Stimulated activated CD8-positive, alpha-beta memory T cell treated with anti-CD3 and anti-CD28 coated beads, Interleukin-2, amount 100 ng/mL, for 1 hour (primary cell): ENCODE results near the gene POM121L2.
"Not testable (repeated sequence)": the region's sequence is repeated elsewhere in the genome, so short reads cannot be mapped to it uniquely, and the experiment has no call there.

Experiments
- DNase-seq, 2 donors: peaks; one replicate each; pipeline ENCODE4 v3.0.0-alpha.2; 2020; ENCODE audit warnings: low read depth in 2 of 2

The POM121L2 gene

DNA sequence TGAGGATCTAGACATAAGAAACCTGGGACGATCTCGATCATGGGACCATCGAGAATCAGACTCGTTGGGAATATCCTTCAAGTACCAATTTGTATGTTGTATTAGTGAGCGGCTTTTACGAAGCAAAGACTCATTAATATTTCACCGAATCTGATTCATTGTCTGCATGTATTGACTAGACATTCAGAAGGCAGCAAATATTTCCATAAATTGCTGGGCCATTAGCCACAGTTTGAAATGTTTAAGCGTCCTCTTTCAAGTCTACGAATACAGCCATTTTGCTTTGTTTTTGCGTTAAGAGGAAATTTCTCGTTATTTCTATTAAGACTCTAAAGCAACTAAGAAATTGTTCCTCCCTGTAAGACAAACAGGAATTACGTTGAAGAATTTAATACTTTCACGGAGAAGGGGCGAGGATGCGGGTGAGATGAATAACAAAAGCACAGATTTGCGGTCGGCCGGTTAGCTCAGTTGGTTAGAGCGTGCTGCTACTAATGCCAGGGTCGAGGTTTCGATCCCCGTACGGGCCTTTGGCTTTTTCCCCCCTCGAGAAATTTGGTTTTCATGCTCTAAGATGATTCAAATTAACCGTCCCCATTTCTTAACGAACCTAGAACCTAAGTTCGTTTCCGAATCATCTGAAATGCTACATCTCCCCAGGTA, 18.5 kb downstream of the POM121L2 start:
- DNase-seq = no peak

DNA sequence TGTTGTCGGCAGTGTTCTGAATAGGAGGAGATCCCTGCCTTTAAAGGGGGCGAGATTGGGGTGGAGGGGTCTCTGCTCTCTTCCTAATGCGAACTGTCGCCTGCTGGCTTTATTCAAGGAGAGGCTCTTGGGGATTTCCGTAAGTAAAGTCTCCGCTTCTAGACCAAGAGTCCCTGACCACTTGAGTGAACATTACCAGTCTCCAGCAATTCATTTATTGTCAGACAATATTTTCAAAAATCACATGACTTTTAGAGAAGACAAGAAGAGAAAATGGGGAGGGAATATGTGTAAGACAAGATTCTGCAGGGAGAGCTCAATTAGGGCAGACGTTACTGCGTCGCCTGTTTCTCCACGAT, 21.2 kb downstream of the POM121L2 start:
- DNase-seq = no peak

DNA sequence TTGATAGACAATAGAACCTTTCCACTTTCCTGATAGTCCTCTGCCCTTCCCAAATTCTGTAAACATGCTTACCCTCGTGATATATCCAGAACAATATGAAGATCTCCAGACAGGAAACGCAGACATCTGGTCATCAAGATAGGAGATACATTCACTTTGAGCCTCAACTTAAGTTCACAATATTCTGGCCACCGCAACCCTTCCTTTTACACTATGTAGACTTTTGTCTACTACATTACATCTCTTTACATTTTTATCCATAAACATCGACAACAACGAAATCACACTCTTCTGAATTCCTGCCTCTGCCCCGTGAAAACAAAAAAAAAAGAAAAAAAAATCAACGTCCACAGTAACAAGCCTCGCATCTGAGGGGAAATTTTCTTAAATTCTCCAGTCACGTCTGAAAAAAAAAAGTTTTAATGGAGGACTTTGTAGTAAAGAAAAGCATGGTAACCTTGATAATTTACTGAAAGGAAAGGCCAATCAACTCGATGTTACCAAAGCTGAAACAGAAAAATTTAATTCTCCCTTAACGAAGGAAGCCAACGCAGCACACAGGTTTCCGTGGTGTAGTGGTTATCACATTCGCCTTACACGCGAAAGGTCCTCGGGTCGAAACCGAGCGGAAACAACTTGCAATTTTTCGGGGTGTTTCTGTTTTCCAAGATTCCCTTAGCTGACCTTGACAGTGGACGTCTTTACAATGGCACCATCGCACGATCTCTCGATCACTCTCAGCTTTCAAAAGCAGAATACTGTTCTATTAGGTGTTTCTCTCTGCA, 21.8 kb downstream of the POM121L2 start:
- DNase-seq = no peak

DNA sequence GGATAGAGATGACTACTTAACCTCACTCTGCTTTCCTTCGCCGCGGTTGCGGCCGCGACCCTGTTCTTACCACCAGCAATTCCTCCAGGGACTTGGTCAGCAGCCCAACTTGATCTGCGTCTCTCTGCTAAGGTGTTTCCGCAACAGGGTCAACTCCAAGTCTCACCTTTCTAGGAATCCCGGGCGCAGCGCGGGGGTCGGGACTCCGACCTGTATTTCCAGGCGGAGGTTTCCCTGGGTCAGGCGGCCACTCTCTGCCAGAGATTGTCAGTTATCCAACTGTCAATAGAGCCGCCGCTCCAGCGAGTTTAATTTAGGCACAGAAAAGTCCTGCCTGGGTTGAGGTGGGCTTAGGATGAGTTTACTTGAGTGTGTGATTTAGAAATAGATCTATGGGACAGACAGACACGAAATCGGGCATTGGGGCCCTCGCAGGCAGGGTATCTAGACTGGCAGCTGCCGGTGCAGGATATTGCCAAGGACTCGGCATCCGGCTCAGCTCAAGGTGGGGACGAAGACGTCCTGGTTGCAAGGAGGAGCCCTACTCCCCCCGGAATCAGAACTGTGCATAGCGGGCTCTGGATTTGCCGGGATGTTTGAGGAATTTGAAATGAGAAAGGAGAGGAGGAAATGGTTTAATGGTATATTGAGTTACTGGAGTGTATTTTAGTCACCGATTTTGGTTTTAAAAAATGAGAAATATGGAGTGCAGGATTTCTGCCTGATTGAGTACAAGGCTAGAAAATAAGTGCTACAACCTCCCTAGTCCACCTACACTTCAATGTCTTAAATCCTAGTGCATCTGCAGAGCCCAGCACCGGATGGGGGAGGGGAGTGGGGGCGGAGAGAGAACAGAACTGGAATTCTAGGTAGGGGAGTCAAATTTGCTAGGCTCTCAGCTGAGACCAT, 23.7 kb downstream of the POM121L2 start:
- DNase-seq = no peak

DNA sequence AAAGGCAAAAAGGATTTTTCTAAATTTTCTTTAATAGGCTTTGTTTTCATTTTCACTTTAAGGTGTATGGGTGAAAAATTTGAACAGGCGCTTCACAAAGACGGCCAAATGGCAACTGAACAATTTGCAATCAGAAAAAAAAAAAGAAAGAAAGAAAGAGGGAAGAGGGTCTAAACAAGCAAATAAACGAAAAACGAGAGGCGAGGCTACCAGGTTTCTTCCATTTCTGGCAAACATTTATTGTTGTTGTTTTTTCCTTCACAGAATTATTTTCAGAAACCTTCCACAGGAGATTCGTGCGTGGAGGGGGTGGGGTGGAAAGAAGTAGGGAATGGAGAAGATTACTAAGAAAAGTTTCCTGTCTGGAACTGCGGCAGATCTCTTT, 24.3 kb downstream of the POM121L2 start:
- no peak for DNase-seq

DNA sequence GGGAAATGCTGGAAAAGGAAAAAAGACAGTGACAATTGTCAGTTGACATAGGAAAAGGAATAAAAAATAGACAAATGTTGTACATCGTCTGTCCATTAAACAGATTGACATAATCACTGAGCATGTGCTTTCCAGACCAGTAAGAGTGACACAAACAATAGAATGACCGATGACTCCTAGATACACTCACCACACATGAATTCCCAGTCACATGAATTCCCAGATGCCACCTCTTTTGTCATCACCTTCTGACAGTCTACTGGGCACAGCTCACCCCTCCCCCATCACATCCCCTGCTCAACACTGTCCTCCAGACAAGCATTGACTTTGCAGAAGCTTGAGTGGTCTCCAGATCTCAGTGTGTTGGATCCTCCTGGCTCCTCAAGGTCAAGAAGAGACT, 25.9 kb downstream of the POM121L2 start:
- DNase-seq = no peak

DNA sequence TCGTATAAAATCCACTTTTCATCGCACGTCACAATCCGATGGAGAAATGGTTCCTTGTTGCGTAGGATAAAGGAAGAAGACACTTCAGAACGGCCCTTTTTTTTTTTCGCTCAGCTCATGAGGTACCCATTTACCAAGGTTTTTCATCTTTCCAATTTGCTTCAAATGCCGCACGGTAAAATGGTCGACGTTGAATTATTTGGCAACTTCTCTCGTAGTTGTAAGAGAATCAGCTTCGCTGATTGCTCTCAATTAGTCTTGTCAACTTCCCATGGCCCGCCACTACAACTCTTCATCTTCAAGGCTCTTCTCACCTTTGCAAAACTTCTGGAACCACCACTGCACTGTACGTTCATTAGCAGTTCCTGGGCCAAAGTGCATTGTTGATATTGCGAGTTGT, 28.8 kb downstream of the POM121L2 start:
- DNase-seq = no peak

DNA sequence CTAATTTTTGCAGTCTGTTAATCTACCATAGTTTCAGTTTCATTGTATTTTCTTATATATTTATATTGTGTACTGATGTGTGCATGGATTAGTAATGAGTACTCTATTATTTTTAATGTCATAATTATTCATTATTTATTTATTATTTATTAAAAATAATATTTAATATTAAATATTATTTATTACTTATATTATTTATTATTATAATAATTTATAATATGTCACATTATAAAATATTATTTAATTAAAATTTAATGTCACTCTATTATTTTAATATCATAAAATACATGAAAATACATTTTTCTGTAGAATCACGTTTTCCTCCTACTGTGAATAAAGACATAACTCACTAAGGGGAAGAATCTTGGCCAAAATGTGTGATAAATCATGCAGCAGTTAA, 30.5 kb downstream of the POM121L2 start:
- no peak for DNase-seq

DNA sequence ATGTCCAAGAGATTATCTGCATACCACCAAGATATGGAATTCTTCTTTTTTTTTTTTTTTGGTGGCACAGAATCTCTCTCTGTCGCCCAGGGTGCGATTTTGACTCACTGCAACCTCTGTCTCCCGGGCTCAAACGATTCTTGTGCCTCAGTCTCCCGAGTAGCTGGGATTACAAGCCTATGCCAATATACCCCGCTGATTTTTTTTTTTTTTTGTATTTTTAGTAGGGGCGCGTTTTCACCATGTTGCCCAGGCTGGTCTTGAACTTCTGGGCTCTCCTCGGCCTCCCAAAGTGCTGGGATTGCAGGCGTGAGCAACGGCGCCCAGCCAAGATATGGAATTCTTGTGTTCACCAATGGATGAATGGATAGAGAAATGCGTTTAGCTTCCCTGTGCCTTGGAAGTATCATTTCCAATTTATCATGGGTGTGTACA, 31.0 kb downstream of the POM121L2 start:
- DNase-seq = no peak

DNA sequence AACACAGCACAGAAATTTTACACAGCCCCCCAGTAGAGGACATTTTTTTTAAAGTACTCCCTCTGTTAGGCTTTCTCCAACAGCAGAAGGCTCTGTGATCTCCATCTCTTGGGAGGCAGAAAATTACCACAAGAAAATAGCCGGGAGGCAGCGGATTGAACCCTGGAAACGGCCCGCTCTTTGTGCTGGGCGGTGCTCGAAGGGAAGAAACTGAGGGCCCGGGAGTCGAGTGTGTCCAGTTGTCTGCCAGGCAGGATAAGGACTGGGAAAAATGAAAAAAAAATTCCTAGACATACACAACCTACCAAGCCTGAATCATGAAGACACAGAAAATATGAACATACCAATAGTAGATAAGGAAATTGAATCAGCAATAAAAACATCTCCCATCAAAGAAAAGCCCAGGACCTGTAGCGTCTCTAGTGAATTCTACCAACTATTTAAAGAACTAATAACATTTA, 31.5 kb downstream of the POM121L2 start:
- DNase-seq = no peak

DNA sequence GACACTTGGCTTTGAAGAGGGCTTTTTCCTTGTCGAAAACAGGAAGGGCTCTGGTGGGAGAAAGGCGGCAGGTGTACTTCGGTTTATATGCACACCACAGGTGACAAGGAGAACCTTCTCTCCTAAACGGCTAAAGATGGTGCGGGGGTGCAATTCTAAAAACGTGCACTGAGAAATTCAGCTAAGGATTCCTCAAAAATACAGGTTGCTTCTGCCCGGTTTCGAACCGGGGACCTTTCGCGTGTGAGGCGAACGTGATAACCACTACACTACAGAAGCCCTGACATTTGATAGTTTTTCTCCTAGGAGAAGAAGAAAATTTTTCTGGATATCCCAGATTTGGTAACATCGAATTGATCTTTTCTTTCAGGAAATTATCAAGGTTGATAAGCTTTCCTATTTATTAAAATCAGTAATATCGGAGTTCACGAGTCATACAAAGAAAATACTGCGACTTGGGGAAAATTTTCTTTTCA, 32.0 kb downstream of the POM121L2 start:
- DNase-seq = no peak

DNA sequence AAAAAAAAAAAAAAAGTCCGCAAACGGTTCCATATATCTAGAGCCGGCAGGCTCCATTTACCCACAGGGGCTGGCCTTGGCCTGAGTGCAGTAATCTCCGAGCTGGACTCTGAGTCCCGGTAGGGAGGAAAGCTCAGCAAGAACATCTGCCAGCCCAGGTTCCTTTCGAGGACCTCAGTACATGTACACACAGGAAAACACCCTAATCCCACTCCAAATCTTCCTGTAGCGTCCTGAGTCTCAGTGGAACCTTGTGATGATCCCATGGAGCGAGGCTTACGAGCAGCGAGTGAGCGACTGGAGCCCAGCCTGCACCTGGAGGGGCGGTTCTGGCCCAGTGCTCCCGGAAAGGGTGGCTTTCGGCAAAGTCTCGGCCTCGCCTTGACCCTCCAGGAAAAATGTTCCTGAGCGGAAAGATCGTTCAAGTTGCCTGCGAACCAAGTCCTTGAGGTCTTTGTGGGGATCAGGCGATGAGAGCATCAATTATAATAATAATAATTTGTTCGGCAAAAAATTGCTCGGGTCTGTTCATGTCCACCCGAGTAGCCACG, 32.5 kb downstream of the POM121L2 start:
- DNase-seq = no peak

DNA sequence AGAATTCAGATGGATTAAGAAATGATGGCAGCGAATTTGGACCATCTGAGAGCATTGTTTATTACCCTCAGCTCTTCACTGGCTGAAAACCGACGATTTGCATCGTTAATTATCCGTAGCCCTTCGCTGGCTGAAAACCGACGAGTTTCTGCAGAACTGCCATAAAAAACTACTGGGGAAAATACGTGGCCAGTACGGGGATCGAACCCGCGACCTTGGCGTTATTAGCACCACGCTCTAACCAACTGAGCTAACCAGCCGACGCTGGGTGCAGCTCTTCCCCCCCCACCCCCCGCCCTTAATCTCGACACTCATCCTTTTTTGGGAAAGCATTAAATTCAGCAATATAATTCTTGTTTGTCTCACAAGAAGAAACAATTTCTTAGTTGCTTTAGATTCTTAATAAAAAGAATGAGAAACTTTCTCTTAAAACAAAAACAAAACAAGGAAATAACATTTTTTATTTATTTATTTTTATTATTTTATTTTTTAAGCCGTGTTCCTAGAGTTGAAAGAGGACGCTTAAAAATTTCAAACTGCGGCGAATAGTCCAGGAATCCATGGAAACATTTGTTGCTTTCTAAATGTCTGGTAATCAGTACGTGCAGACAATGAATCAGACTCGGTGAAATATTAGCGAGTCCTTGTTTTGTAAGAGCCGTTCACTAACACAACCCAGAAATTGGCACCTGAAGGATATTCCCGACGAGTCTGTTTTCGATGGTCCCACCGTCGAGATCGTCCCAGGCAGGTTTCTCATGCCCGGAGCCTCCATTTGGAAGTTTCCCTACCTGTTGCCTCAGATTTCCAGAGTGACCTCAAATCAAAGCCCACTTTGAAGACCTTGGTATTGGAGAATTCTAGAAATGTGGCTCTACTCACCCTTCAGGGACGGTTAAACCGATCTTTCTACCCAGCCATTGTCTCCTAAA, 36.8 kb downstream of the POM121L2 start:
- no peak for DNase-seq

DNA sequence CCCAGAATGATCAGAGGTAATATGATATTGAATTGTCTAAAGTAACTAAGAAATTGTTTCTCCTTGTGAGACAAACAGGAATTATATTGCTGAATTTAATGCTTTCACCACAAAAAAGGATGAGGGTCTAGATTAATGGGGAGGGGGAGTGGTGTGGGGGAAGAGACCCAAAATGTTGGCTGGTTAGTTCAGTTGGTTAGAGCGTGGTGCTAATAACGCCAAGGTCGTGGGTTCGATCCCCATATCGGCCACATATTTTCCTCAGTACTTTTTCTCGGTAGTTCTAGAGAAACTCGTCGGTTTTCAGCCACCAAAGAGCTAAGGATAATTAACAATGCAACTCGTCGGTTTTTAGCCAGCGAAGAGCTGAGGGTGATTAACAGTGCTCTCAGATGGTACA, 38.3 kb downstream of the POM121L2 start:
- DNase-seq = no peak

DNA sequence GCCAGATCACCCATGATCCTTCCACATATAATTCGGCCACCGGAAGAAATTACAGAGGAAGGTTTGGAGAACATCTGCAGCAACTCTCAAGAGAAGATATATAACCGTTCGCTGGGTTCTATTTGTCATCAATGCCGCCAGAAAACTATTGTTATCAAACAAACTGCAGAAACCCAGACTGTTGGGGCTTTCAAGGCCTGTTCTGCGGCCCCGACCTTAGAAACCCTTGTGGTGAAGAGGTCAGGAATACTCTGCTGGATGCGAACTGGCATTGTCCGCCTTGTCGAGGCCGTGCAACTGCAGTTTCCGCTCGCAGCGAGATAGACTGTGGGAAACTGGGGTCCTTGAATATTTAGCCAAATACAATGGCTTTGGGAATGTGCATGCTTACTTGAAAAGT, 43.3 kb downstream of the POM121L2 start:
- DNase-seq = no peak

DNA sequence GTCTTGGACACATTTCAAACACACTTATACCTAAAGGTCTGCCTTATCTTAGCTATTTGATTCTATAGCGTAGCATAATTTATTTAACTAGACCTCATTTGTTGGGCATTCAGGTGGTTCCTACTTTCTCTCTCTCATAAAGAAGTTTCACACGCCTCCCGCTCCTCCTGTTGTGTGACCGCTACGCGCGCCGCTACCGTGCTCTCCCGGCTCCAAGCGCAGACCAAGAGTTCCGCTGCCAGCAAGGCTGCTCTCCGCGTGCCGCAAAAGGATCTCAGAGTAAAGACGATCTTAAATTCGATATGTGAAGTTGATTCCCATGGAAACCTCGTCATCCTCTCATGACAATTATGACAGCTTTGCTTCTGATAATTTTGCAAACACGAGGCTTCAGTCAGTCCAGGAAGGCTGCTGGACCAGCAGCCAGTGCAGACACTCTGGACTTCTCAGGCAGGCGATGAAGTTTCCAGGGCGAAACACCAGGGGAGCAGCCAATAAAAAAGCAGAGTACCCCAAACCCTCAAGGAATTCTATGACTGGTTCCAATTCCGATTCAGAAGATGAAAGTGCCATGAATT, 44.1 kb downstream of the POM121L2 start:
- no peak for DNase-seq

DNA sequence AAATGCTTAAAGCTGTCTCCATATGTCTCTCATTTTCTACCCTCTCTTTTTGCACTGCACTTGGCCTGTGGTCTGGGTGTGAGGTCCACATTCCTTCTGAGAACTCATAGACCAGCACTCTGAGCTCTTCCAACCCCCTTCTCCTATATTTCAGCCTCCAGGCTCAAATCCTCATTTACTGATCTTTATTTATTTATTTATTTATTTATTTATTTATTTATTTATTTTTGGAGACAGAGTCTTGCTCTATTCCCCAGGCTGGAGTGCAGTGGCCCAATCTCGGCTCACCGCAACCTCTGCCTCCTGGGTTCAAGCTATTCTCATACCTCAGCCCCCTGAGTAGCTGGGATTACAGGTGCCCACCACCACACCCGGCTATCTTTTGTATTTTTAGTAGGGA, 45.1 kb downstream of the POM121L2 start:
- not testable (repeated sequence) for DNase-seq

DNA sequence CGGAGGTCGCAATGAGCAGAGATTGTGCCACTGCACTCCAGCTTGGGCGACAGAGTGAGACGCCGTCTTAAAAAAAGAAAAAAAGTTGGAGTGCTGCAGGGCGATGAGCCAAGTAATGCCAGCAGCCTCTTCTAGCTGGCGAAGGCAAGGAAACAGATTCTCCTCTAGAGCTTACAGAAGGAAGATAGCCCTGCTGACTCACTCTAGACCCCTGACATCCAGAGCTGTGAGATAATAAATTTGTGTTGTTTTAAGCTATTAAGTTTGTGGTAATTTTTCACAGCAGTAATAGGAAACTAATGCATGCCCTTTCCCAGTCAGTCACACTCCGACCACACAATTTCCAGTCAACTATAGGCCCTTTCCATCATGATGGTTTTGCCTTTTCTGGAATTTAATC, 48.2 kb downstream of the POM121L2 start:
- DNase-seq = no peak

DNA sequence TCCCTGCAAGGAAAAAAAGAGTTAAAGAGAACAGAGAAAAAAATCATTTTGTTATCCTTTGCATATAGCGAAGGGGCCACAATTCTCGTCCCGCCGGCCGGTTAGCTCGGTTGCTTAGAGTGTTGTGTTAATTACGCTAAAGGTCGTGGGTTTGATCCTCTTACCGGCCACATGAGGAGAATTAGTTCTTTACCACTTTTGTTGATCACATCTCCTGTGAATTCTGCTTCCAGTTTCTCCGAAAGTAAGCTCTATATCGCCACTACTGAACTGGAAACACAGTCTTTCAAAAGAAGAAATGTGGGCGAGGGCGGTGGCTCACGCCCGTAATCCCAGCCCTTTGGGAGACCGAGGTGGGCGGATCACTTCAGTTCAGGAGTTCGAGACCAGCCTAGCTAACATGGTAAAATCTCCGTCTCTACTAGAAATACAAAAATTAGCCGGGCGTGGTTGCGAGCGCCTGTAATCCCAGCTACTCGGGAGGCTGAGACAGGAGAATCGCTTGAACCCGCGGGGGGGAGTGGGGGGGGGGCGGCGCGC, 51.2 kb downstream of the POM121L2 start:
- DNase-seq = no peak

DNA sequence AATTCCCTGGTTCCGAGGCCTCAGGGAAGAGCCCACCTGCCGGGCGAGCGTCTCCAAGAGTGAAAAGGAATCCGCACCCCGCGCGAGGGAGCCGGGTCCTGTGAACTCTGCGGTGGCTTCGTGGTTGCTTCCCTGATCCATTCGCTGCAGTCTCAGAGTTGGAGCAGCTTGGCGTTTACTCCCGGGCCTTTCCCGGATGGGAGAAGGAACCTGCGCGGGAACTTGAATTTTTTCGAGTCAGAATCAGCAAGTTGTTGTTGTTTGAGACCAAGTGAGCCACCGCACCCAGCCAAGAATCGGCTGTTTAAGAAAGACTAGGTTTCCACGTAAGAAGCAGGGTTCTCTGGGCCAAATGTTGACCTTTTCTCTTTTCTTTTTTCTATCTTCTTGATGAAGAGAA, 51.7 kb downstream of the POM121L2 start:
- no peak for DNase-seq
